ENCODE measurements around the gene SSR1. TPM values are rescaled to one million over a fixed set of nuclear protein-coding genes. Genes with fewer than 3 reads are reported as not detected.

SSR1 gene
- polyA plus RNA-seq, 4 donors: 112 to 137 (median 129) TPM

- no peak for DNase-seq (ENCODE audit: low read depth in 4 of 4, low spot score in 2 of 4)
Observed at GRCh38 chr6:7218406-7218988, 94.5 kb downstream of the SSR1 start.

Other genes with a start within 250 kb of the SSR1 start
- 10 to 100 TPM; 17.0 to 27.3 (median 22.9) TPM for gene RREB1, start 205.2 kb downstream of the SSR1 start, polyA plus RNA-seq (ENCODE audit: insufficient read length in 4 of 4)
- under 1 TPM in 2 of 4 donors, not detected in 2; 0.20 to 0.27 TPM for gene CAGE1, start 76.5 kb upstream of the SSR1 start, polyA plus RNA-seq (ENCODE audit: insufficient read length in 4 of 4)
- 10 to 100 TPM; 28.5 to 35.0 (median 32.5) TPM for gene RIOK1, start 76.6 kb upstream of the SSR1 start, polyA plus RNA-seq (ENCODE audit: insufficient read length in 4 of 4)
- 10 to 100 TPM; 62.6 to 84.1 (median 70.6) TPM for gene DSP, start 228.5 kb upstream of the SSR1 start, polyA plus RNA-seq (ENCODE audit: insufficient read length in 4 of 4)